Measurements from ENCODE around the gene CANX. TPM values are rescaled to one million over a fixed set of nuclear protein-coding genes. Genes with fewer than 3 reads are reported as not detected.

CANX gene
- total RNA-seq, 1 experiment from 2014 or later = 538 TPM

GRCh38 chr5:179697993-179698934, 503 bp upstream of the CANX start:
- DNase-seq = peak; percentile 100
- H2BK15ac ChIP-seq (ENCODE audit: low read depth, low read length) = no peak overlapping the region
- peaks cover 0 to 6% of the 10 kb centered on the region in 2 experiments; a peak in 3 of 5 replicates for H3K9me3 Mint-ChIP-seq
- H3K27me3 Mint-ChIP-seq (ENCODE audit: low read depth) = no peaks in the 10 kb centered on the region
- peaks cover 18 to 27% of the 10 kb centered on the region in 2 experiments for H3K4me1 Mint-ChIP-seq
- no peak overlapping the region for H3K56ac ChIP-seq (ENCODE audit: insufficient read length, low read depth, low read length)
- WGBS (ENCODE audit: extremely low coverage, insufficient read length, low lambda C conversion rate) = no CpG with 5 or more reads among the region's 72 CpGs
- H4K20me1 ChIP-seq (ENCODE audit: control insufficient read depth, insufficient read depth, insufficient read length) = no peaks in the 10 kb centered on the region
- H3K18ac ChIP-seq (ENCODE audit: insufficient read length, low read depth, low read length) = peak overlapping the region; percentile 92
- H3K79me1 ChIP-seq (ENCODE audit: insufficient read depth, low read depth, low read length, poor library complexity, severe bottlenecking) = no peaks in the 10 kb centered on the region
- no peak overlapping the region for H2BK20ac ChIP-seq (ENCODE audit: low read depth, low read length, poor library complexity, severe bottlenecking)
- TF ChIP-seq, protein P1, sequence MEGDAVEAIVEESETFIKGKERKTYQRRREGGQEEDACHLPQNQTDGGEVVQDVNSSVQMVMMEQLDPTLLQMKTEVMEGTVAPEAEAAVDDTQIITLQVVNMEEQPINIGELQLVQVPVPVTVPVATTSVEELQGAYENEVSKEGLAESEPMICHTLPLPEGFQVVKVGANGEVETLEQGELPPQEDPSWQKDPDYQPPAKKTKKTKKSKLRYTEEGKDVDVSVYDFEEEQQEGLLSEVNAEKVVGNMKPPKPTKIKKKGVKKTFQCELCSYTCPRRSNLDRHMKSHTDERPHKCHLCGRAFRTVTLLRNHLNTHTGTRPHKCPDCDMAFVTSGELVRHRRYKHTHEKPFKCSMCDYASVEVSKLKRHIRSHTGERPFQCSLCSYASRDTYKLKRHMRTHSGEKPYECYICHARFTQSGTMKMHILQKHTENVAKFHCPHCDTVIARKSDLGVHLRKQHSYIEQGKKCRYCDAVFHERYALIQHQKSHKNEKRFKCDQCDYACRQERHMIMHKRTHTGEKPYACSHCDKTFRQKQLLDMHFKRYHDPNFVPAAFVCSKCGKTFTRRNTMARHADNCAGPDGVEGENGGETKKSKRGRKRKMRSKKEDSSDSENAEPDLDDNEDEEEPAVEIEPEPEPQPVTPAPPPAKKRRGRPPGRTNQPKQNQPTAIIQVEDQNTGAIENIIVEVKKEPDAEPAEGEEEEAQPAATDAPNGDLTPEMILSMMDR (conservative IDR thresholded peaks at IDR 0.05) = no peak
- H3K9me3 ChIP-seq (ENCODE audit: control insufficient read depth, low read depth, low read length) = no peaks in the 10 kb centered on the region
- H3K4me2 ChIP-seq (ENCODE audit: insufficient read depth, insufficient read length, low read length) = peak overlapping the region; percentile 87
- peaks cover 3% of the 10 kb centered on the region; the same call in 1 of the 2 replicates for H3K4me1 ChIP-seq (ENCODE audit: insufficient read depth, low read length)
- H3K27ac ChIP-seq (ENCODE audit: insufficient read length, low read depth, low read length) = peak overlapping the region; percentile 90
- peak overlapping the region; percentile 98 for H3K14ac ChIP-seq (ENCODE audit: insufficient read depth, low read length)
- no peak overlapping the region for H4K5ac ChIP-seq (ENCODE audit: insufficient read length, low read depth, low read length)
- peaks cover 33% of the 10 kb centered on the region for H3K79me2 ChIP-seq (ENCODE audit: insufficient read depth, low read length)
- H3K27me3 ChIP-seq (ENCODE audit: insufficient read depth, low read length) = no peaks in the 10 kb centered on the region
- H3K9ac ChIP-seq (ENCODE audit: extremely low read depth, insufficient read length, low read length) = peak overlapping the region; percentile 94
- no peak overlapping the region for H3K23ac ChIP-seq (ENCODE audit: insufficient read length, low read depth, low read length)
- H4K91ac ChIP-seq (ENCODE audit: insufficient read length, low read depth, low read length) = no peak overlapping the region
- no peak overlapping the region for H2BK120ac ChIP-seq (ENCODE audit: low read depth, low read length, poor library complexity, severe bottlenecking)
- no peak overlapping the region for H3T11ph ChIP-seq (ENCODE audit: low read length)
- H3K4ac ChIP-seq (ENCODE audit: low read depth, low read length) = peak overlapping the region; percentile 8; the same call in 1 of the 2 replicates
- H4K8ac ChIP-seq (replicated peaks; ENCODE audit: insufficient read length, low read depth, low read length) = no peak overlapping the region
- peaks cover 24 to 34% (median 25%) of the 10 kb centered on the region in 3 experiments for H3K36me3 Mint-ChIP-seq (ENCODE audit: insufficient read depth in 1 of 3, low read depth in 3 of 3)
- H2BK5ac ChIP-seq (ENCODE audit: insufficient read length, low read length) = peak overlapping the region; percentile 36
- peaks cover 7% of the 10 kb centered on the region for H3K23me2 ChIP-seq (ENCODE audit: insufficient read length, low read depth, low read length, poor library complexity, severe bottlenecking)
- H2AFZ ChIP-seq (ENCODE audit: low read length) = no peak overlapping the region
- peak overlapping the region; percentile 96 to 100 (median 97) for H3K27ac Mint-ChIP-seq
- H2AK5ac ChIP-seq (ENCODE audit: insufficient read length, low read length) = no peak overlapping the region
- H3K4me3 Mint-ChIP-seq = peak overlapping the region; percentile 92 to 99
- no peak overlapping the region for H2BK12ac ChIP-seq (ENCODE audit: insufficient read length, low read depth, low read length)
